Liver (tissue), 9 donors: Measurements from ENCODE around the gene LARGE1. TPM values are rescaled to one million over a fixed set of nuclear protein-coding genes. Genes with fewer than 3 reads are reported as not detected.

Experiments used
- DNase-seq: peaks from one replicate; pipeline ENCODE4 v3.0.0-alpha.2; 2017; ENCODE audit warnings: low spot score
- H3K27ac ChIP-seq, 2 donors: one replicate each; pipeline ENCODE4 v1.7.0; 2013; ENCODE audit warnings: inconsistent platforms in 2 of 2, low read length in 2 of 2, control low read depth in 1 of 2, low read depth in 1 of 2, mild to moderate bottlenecking in 1 of 2
- H3K27me3 ChIP-seq, 4 donors: one replicate each; pipeline versions ENCODE4 v1.6.1 to v1.7.0; 2013; ENCODE audit warnings: low read length in 3 of 4, inconsistent platforms in 1 of 4, mild to moderate bottlenecking in 1 of 4, moderate library complexity in 1 of 4; ENCODE audit not compliant: control insufficient read depth in 4 of 4, insufficient read depth in 4 of 4
- H3K36me3 ChIP-seq, 4 donors: one replicate each; pipeline versions ENCODE4 v1.6.1 to v1.7.0; 2013; ENCODE audit warnings: low read length in 3 of 4, mild to moderate bottlenecking in 3 of 4, low read depth in 1 of 4, moderate library complexity in 1 of 4; ENCODE audit not compliant: control insufficient read depth in 4 of 4, insufficient read depth in 3 of 4
- H3K4me1 ChIP-seq, 4 donors: one replicate each; pipeline versions ENCODE4 v1.6.1 to v1.7.0; 2013; ENCODE audit warnings: low read length in 3 of 4, mild to moderate bottlenecking in 3 of 4, moderate library complexity in 1 of 4; ENCODE audit not compliant: control insufficient read depth in 4 of 4, insufficient read depth in 4 of 4
- H3K4me3 ChIP-seq, 3 donors: one replicate each; pipeline versions ENCODE4 v1.6.1 to v1.7.0; 2013; ENCODE audit warnings: low read length in 3 of 3, control low read depth in 1 of 3, low read depth in 1 of 3, mild to moderate bottlenecking in 1 of 3
- H3K9ac ChIP-seq, 2 donors: one replicate each; pipeline ENCODE4 v1.7.0; 2013; ENCODE audit warnings: low read length in 2 of 2, mild to moderate bottlenecking in 2 of 2, moderate library complexity in 2 of 2, control low read depth in 1 of 2, low read depth in 1 of 2
- H3K9me3 ChIP-seq, 4 donors: one replicate each; pipeline versions ENCODE4 v1.6.1 to v1.7.0; 2013; ENCODE audit warnings: low read length in 3 of 4; ENCODE audit not compliant: control insufficient read depth in 4 of 4
- EGR1 ChIP-seq, 2 donors: IDR thresholded peaks; 2 replicates each; pipeline ENCODE4 v1.6.1; 2016 to 2018; ENCODE audit warnings: antibody characterized with exemption in 2 of 2, low read depth in 2 of 2
- FOXA1 ChIP-seq: IDR thresholded peaks from 2 replicates; pipeline ENCODE4 v1.6.1; 2016; ENCODE audit warnings: antibody characterized with exemption
- FOXA2 ChIP-seq: IDR thresholded peaks from 2 replicates; pipeline ENCODE4 v1.6.1; 2016; ENCODE audit warnings: antibody characterized with exemption
- GABPA ChIP-seq, 2 donors: IDR thresholded peaks in 1 of 2; conservative IDR thresholded peaks in 1 of 2; 2 replicates each; pipeline ENCODE4 v1.6.1; 2016; ENCODE audit warnings: antibody characterized with exemption in 2 of 2, mild to moderate bottlenecking in 1 of 2, moderate library complexity in 1 of 2
- HNF4A ChIP-seq, 2 donors: conservative IDR thresholded peaks; 2 replicates each; pipeline ENCODE4 v1.6.1; 2016; ENCODE audit warnings: antibody characterized with exemption in 2 of 2, mild to moderate bottlenecking in 2 of 2
- HNF4G ChIP-seq: IDR thresholded peaks from 2 replicates; pipeline ENCODE4 v1.6.1; 2016; ENCODE audit warnings: antibody characterized with exemption
- JUND ChIP-seq, 2 donors: IDR thresholded peaks; 2 replicates each; pipeline ENCODE4 v1.6.1; 2016; ENCODE audit warnings: antibody characterized with exemption in 2 of 2
- MAX ChIP-seq: IDR thresholded peaks from 2 replicates; pipeline ENCODE4 v1.6.1; 2016; ENCODE audit warnings: antibody characterized with exemption
- NR2F2 ChIP-seq: IDR thresholded peaks from 2 replicates; pipeline ENCODE4 v1.6.1; 2016; ENCODE audit warnings: antibody characterized with exemption
- RAD21 ChIP-seq, 2 donors: IDR thresholded peaks; 2 replicates each; pipeline ENCODE4 v1.6.1; 2016; ENCODE audit warnings: antibody characterized with exemption in 2 of 2, mild to moderate bottlenecking in 2 of 2
- RXRA ChIP-seq, 2 donors: IDR thresholded peaks; 2 replicates each; pipeline ENCODE4 v1.6.1; 2017 to 2018; ENCODE audit warnings: antibody characterized with exemption in 2 of 2, mild to moderate bottlenecking in 1 of 2
- SP1 ChIP-seq: IDR thresholded peaks from 2 replicates; pipeline ENCODE4 v1.6.1; 2018; ENCODE audit warnings: antibody characterized with exemption, mild to moderate bottlenecking
- TAF1 ChIP-seq: conservative IDR thresholded peaks from 2 replicates; pipeline ENCODE4 v1.6.1; 2016; ENCODE audit warnings: antibody characterized with exemption, mild to moderate bottlenecking
- YY1 ChIP-seq: IDR thresholded peaks from 2 replicates; pipeline ENCODE4 v1.6.1; 2016; ENCODE audit warnings: antibody characterized with exemption, mild to moderate bottlenecking
- ZBTB33 ChIP-seq: IDR thresholded peaks from 2 replicates; pipeline ENCODE4 v1.6.1; 2016; ENCODE audit warnings: antibody characterized with exemption
- WGBS: extraction: QIAGEN DNeasy Blood & Tissue Kit; methylation state at CpG from one replicate; pipeline ENCODE4 v1.1.7; 2013; 5-methylcytosine and 5-hydroxymethylcytosine counted together
- polyA plus RNA-seq, 2 donors: library from polyadenylated mRNA; stranded (reverse) in 1 of 2; unstranded in 1 of 2; fragments of 200-250 nt in 1 of 2; fragments of >200 nt in 1 of 2; fragmentation: Nextera tagmentation in 1 of 2; extraction: Ambion mirVana in 1 of 2; gene quantifications; one replicate each; pipeline versions ENCODE4 v1.2.1 to v1.2.3, GENCODE V29; 2013 to 2015
- total RNA-seq, 2 donors: library from RNA; depleted of rRNA; stranded (reverse); fragments of >200 nt; gene quantifications; one replicate each; pipeline ENCODE4 v1.2.3, GENCODE V29; 2014
- TF ChIP-seq, protein P1 (sequence below): IDR thresholded peaks from 2 replicates; pipeline ENCODE4 v1.6.1; 2016; ENCODE audit warnings: antibody characterized with exemption, mild to moderate bottlenecking
- TF ChIP-seq, protein P2 (sequence below): IDR thresholded peaks from 2 replicates; pipeline ENCODE4 v1.6.1; 2016; ENCODE audit warnings: antibody characterized with exemption
- TF ChIP-seq, protein P3 (sequence below): fragments of 150-350 bp; IDR thresholded peaks from 2 replicates; pipeline ENCODE4 v1.5.1; 2017; ENCODE audit warnings: improper control_type of control experiment, low read depth, low read length; ENCODE audit not compliant: missing input control
- donor health status: healthy.
- donor health status: healthy.
- donor health status: healthy.
- donor health status: healthy.
- donor health status: healthy.

LARGE1 gene
- total and polyA plus RNA-seq, 4 donors: 2.3 to 14.1 (median 5.7) TPM

GRCh38 chr22:33443683-33444082 lies 476.6 kb downstream of the LARGE1 start:
- Histone ChIP-seq H3K4me1 (no peaks in the 10 kb centered on the region), H3K9ac (no peak overlapping the region), H3K27ac (no peak overlapping the region), H3K27me3 (no peaks in the 10 kb centered on the region), H3K4me3 (no peak overlapping the region), H3K36me3 (no peaks in the 10 kb centered on the region), H3K9me3 (no peaks in the 10 kb centered on the region)
- 92% methylated on average over 6 of the region's 6 CpGs for WGBS
- TF ChIP-seq TAF1 (no peak), FOXA2 (no peak), RAD21 (IDR thresholded peaks at IDR 0.05) (no peak), SP1 (no peak), YY1 (no peak), NR2F2 (no peak), FOXA1 (no peak), JUND (IDR thresholded peaks at IDR 0.05) (no peak), HNF4A (conservative IDR thresholded peaks at IDR 0.05) (no peak), HNF4G (no peak), RXRA (IDR thresholded peaks at IDR 0.05) (no peak), EGR1 (IDR thresholded peaks at IDR 0.05; ENCODE audit: low read depth in 2 of 2) (no peak), ZBTB33 (no peak), MAX (no peak), GABPA (IDR thresholded peaks at IDR 0.05 in 1 of 2, conservative IDR thresholded peaks at IDR 0.05 in 1 of 2) (no peak)
- TF ChIP-seq, protein P1, sequence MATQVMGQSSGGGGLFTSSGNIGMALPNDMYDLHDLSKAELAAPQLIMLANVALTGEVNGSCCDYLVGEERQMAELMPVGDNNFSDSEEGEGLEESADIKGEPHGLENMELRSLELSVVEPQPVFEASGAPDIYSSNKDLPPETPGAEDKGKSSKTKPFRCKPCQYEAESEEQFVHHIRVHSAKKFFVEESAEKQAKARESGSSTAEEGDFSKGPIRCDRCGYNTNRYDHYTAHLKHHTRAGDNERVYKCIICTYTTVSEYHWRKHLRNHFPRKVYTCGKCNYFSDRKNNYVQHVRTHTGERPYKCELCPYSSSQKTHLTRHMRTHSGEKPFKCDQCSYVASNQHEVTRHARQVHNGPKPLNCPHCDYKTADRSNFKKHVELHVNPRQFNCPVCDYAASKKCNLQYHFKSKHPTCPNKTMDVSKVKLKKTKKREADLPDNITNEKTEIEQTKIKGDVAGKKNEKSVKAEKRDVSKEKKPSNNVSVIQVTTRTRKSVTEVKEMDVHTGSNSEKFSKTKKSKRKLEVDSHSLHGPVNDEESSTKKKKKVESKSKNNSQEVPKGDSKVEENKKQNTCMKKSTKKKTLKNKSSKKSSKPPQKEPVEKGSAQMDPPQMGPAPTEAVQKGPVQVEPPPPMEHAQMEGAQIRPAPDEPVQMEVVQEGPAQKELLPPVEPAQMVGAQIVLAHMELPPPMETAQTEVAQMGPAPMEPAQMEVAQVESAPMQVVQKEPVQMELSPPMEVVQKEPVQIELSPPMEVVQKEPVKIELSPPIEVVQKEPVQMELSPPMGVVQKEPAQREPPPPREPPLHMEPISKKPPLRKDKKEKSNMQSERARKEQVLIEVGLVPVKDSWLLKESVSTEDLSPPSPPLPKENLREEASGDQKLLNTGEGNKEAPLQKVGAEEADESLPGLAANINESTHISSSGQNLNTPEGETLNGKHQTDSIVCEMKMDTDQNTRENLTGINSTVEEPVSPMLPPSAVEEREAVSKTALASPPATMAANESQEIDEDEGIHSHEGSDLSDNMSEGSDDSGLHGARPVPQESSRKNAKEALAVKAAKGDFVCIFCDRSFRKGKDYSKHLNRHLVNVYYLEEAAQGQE: no peak
- TF ChIP-seq, protein P2, sequence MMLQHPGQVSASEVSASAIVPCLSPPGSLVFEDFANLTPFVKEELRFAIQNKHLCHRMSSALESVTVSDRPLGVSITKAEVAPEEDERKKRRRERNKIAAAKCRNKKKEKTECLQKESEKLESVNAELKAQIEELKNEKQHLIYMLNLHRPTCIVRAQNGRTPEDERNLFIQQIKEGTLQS: no peak
- DNase-seq: no peak

DNA sequence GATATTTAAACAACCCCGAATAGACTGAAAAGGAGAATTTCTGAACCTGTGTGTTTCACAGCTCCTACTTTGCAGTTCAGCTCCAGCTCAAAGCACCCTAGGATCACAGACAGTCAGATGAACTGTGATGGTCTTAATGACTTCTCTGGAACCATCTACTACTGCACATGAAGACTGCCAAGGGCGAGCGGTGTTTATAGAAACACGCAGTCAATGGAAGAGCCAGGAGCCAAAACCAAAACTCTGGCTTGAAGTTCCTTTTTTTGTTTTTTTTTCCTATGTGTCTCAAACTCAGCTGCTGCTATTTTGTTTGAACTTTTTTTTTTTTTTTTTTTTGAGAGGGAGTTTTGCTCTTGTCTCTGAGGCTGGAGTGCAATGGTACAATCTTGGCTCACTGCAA lies 479.5 kb downstream of the LARGE1 start:
- DNase-seq: no peak

More for the DNA sequence above, 479.5 kb downstream of the LARGE1 start:
- no peaks in the 10 kb centered on the region for H3K36me3 ChIP-seq
- WGBS: 77% methylated on average over 4 of the region's 4 CpGs
- H3K27ac ChIP-seq: no peak overlapping the region
- no peak overlapping the region for H3K4me3 ChIP-seq
- H3K9me3 ChIP-seq: no peaks in the 10 kb centered on the region
- no peaks in the 10 kb centered on the region for H3K27me3 ChIP-seq
- no peak overlapping the region for H3K9ac ChIP-seq
- TF ChIP-seq FOXA1 (no peak), RXRA (IDR thresholded peaks at IDR 0.05) (no peak), ZBTB33 (no peak), YY1 (no peak), MAX (no peak), HNF4G (no peak), TAF1 (no peak), RAD21 (IDR thresholded peaks at IDR 0.05) (no peak), HNF4A (conservative IDR thresholded peaks at IDR 0.05) (no peak), NR2F2 (no peak), GABPA (IDR thresholded peaks at IDR 0.05 in 1 of 2, conservative IDR thresholded peaks at IDR 0.05 in 1 of 2) (no peak), EGR1 (IDR thresholded peaks at IDR 0.05; ENCODE audit: low read depth in 2 of 2) (no peak)
- TF ChIP-seq, protein P3, sequence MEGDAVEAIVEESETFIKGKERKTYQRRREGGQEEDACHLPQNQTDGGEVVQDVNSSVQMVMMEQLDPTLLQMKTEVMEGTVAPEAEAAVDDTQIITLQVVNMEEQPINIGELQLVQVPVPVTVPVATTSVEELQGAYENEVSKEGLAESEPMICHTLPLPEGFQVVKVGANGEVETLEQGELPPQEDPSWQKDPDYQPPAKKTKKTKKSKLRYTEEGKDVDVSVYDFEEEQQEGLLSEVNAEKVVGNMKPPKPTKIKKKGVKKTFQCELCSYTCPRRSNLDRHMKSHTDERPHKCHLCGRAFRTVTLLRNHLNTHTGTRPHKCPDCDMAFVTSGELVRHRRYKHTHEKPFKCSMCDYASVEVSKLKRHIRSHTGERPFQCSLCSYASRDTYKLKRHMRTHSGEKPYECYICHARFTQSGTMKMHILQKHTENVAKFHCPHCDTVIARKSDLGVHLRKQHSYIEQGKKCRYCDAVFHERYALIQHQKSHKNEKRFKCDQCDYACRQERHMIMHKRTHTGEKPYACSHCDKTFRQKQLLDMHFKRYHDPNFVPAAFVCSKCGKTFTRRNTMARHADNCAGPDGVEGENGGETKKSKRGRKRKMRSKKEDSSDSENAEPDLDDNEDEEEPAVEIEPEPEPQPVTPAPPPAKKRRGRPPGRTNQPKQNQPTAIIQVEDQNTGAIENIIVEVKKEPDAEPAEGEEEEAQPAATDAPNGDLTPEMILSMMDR: no peak
- H3K4me1 ChIP-seq: no peaks in the 10 kb centered on the region
